ENCODE measurements around the gene SCP2.

Gene SCP2

GRCh38 chr1:53066891-53067738, 140.0 kb downstream of the SCP2 start:
- DNase-seq (ENCODE audit: low read depth in 3 of 3, low spot score in 1 of 3), result no peak

GRCh38 chr1:53067886-53068285, 140.8 kb downstream of the SCP2 start:
- no peak for DNase-seq (ENCODE audit: low read depth in 3 of 3, low spot score in 1 of 3)

GRCh38 chr1:53068314-53069099, 141.4 kb downstream of the SCP2 start:
- DNase-seq (ENCODE audit: low read depth in 3 of 3, low spot score in 1 of 3), result no peak

GRCh38 chr1:53069265-53069662, 142.2 kb downstream of the SCP2 start:
- DNase-seq (ENCODE audit: low read depth in 3 of 3, low spot score in 1 of 3), result no peak

GRCh38 chr1:53069663-53070327, 142.7 kb downstream of the SCP2 start:
- DNase-seq (ENCODE audit: low read depth in 3 of 3, low spot score in 1 of 3), result no peak

GRCh38 chr1:53070621-53071020, 143.5 kb downstream of the SCP2 start:
- no peak for DNase-seq (ENCODE audit: low read depth in 3 of 3, low spot score in 1 of 3)

- DNase-seq (ENCODE audit: low read depth in 3 of 3, low spot score in 1 of 3), result no peak
Observed at GRCh38 chr1:53071167-53071865, 144.2 kb downstream of the SCP2 start.

GRCh38 chr1:53071915-53072314, 144.8 kb downstream of the SCP2 start:
- DNase-seq (ENCODE audit: low read depth in 3 of 3, low spot score in 1 of 3), result no peak

GRCh38 chr1:53073287-53073686, 146.2 kb downstream of the SCP2 start:
- DNase-seq (ENCODE audit: low read depth in 3 of 3, low spot score in 1 of 3), result no peak

- no peak for DNase-seq (ENCODE audit: low read depth in 3 of 3, low spot score in 1 of 3)
Observed at GRCh38 chr1:53073868-53074311, 146.8 kb downstream of the SCP2 start.

- no peak for DNase-seq (ENCODE audit: low read depth in 3 of 3, low spot score in 1 of 3)
Observed at GRCh38 chr1:53074313-53075154, 147.5 kb downstream of the SCP2 start.

GRCh38 chr1:53075206-53075605, 148.1 kb downstream of the SCP2 start:
- DNase-seq (ENCODE audit: low read depth in 3 of 3, low spot score in 1 of 3), result no peak

- DNase-seq (ENCODE audit: low read depth in 3 of 3, low spot score in 1 of 3), result no peak
Observed at GRCh38 chr1:53075761-53076163, 148.7 kb downstream of the SCP2 start.

GRCh38 chr1:53076165-53076564, 149.1 kb downstream of the SCP2 start:
- DNase-seq (ENCODE audit: low read depth in 3 of 3, low spot score in 1 of 3), result no peak

- no peak for DNase-seq (ENCODE audit: low read depth in 3 of 3, low spot score in 1 of 3)
Observed at GRCh38 chr1:53076721-53077598, 149.9 kb downstream of the SCP2 start.

GRCh38 chr1:53077599-53077965, 150.5 kb downstream of the SCP2 start:
- DNase-seq (ENCODE audit: low read depth in 3 of 3, low spot score in 1 of 3), result no peak

GRCh38 chr1:53078333-53079101, 151.4 kb downstream of the SCP2 start:
- DNase-seq (ENCODE audit: low read depth in 3 of 3, low spot score in 1 of 3), result no peak

GRCh38 chr1:53079251-53079650, 152.2 kb downstream of the SCP2 start:
- DNase-seq (ENCODE audit: low read depth in 3 of 3, low spot score in 1 of 3), result no peak

GRCh38 chr1:53080041-53080440, 153.0 kb downstream of the SCP2 start:
- DNase-seq (ENCODE audit: low read depth in 3 of 3, low spot score in 1 of 3), result no peak
